PC-3 (cell line): ENCODE results near the gene CEP104. TPM values are rescaled to one million over a fixed set of nuclear protein-coding genes. Genes with fewer than 3 reads are reported as not detected.

Experiments
- ATAC-seq: fragments of 200-7000 bp; cut with Tn5 transposase; 2 replicates; pipeline ENCODE4 v1.9.1; 2020; ENCODE audit warnings: mild to moderate bottlenecking, moderate library complexity
- BruUV-seq: library from RNA; stranded (reverse); fragments of 400-500 nt; replicated peaks from 2 replicates; lab custom pipeline; 2021; lab: Mats Ljungman, UMichigan
- CTCF ChIA-PET: fragments of 300-600 bp; sonication (Branson Sonifier 250); formaldehyde crosslinking; loops from one replicate; lab custom pipeline; 2022; ENCODE audit warnings: antibody characterized with exemption; lab: Charles Lee
- POLR2A ChIA-PET: fragments of 300-600 bp; sonication (Branson Sonifier 250); formaldehyde crosslinking; loops from one replicate; lab custom pipeline; 2022; ENCODE audit warnings: antibody characterized with exemption; ENCODE audit not compliant: unreplicated experiment; lab: Charles Lee
- DNase-seq: peaks from one replicate; pipeline ENCODE4 v3.0.0-alpha.2; 2015
- H2AFZ ChIP-seq: fragments of 300-600 bp; sonication (generic); 2 replicates; pipeline ENCODE4 v1.6.0; 2016; ENCODE audit warnings: antibody characterized with exemption, low read length
- H3F3A ChIP-seq: fragments of 300-600 bp; sonication (generic); one replicate; pipeline ENCODE4 v1.6.0; 2017; ENCODE audit warnings: antibody characterized with exemption, low read length, control low read depth, mild to moderate bottlenecking; ENCODE audit not compliant: unreplicated experiment
- H3K27ac ChIP-seq: fragments of 300-600 bp; sonication (generic); 2 replicates; pipeline ENCODE4 v1.5.1; 2016; ENCODE audit warnings: mild to moderate bottlenecking, low read length
- H3K27me3 ChIP-seq: fragments of 300-600 bp; sonication (generic); 2 replicates; pipeline ENCODE4 v1.6.1; 2016; ENCODE audit warnings: low read length, mixed read lengths
- H3K36me3 ChIP-seq: fragments of 300-600 bp; sonication (generic); 2 replicates; pipeline ENCODE4 v1.6.1; 2016; ENCODE audit warnings: low read depth, mixed run types, low read length, mixed read lengths
- H3K4me1 ChIP-seq: fragments of 300-600 bp; sonication (generic); 2 replicates; pipeline ENCODE4 v1.5.1; 2016; ENCODE audit warnings: low read length; ENCODE audit not compliant: insufficient read depth
- H3K4me2 ChIP-seq: fragments of 300-600 bp; sonication (generic); 2 replicates; pipeline ENCODE4 v1.6.0; 2016; ENCODE audit warnings: low read length
- H3K4me3 ChIP-seq: fragments of 300-600 bp; sonication (generic); 2 replicates; pipeline ENCODE4 v1.5.1; 2016; ENCODE audit warnings: mild to moderate bottlenecking, low read length, mixed read lengths
- H3K79me2 ChIP-seq: fragments of 300-600 bp; sonication (generic); 2 replicates; pipeline ENCODE4 v1.6.1; 2017; ENCODE audit warnings: low read length, mixed read lengths
- H3K9ac ChIP-seq: fragments of 300-600 bp; sonication (generic); 2 replicates; pipeline ENCODE4 v1.6.0; 2016; ENCODE audit warnings: mild to moderate bottlenecking, low read length
- H3K9me2 ChIP-seq: fragments of 300-600 bp; sonication (generic); replicated peaks from 2 replicates; pipeline ENCODE4 v1.6.1; 2016; ENCODE audit warnings: mixed run types, low read length, mixed read lengths
- H3K9me3 ChIP-seq: fragments of 300-600 bp; sonication (generic); 2 replicates; pipeline ENCODE4 v1.6.1; 2016; ENCODE audit warnings: low read length, mixed read lengths
- H4K20me1 ChIP-seq: fragments of 300-600 bp; sonication (generic); 2 replicates; pipeline ENCODE4 v1.6.1; 2016; ENCODE audit warnings: low read length, mixed read lengths
- EZH2 ChIP-seq: fragments of 300-600 bp; sonication (generic); IDR thresholded peaks from one replicate; pipeline ENCODE4 v1.6.1; 2017; ENCODE audit warnings: antibody characterized with exemption, mild to moderate bottlenecking, low read length; ENCODE audit not compliant: unreplicated experiment
- EZH2phosphoT487 ChIP-seq: fragments of 300-600 bp; sonication (generic); IDR thresholded peaks from 2 replicates; pipeline ENCODE4 v1.6.1; 2018; ENCODE audit warnings: mild to moderate bottlenecking, antibody characterized with exemption, low read length, borderline replicate concordance
- intact Hi-C: fragments of 100-400 bp; cut with micrococcal nuclease; formaldehyde crosslinking; loops from 2 replicates; pipeline ENCODE4 v1.9.0; 2023
- total RNA-seq: library from RNA; depleted of rRNA; stranded (reverse); fragments of >200 nt; gene quantifications from 2 replicates; pipeline ENCODE4 v1.2.3, GENCODE V29; 2014
- TF ChIP-seq, protein P1 (sequence below): fragments of 300-600 bp; sonication (generic); conservative IDR thresholded peaks from 2 replicates; pipeline ENCODE4 v1.5.1; 2017; ENCODE audit warnings: antibody characterized with exemption, low read depth, mild to moderate bottlenecking, low read length

CEP104 gene
- total RNA-seq, 1 experiment from 2014 or later: 64.1 TPM

DNA sequence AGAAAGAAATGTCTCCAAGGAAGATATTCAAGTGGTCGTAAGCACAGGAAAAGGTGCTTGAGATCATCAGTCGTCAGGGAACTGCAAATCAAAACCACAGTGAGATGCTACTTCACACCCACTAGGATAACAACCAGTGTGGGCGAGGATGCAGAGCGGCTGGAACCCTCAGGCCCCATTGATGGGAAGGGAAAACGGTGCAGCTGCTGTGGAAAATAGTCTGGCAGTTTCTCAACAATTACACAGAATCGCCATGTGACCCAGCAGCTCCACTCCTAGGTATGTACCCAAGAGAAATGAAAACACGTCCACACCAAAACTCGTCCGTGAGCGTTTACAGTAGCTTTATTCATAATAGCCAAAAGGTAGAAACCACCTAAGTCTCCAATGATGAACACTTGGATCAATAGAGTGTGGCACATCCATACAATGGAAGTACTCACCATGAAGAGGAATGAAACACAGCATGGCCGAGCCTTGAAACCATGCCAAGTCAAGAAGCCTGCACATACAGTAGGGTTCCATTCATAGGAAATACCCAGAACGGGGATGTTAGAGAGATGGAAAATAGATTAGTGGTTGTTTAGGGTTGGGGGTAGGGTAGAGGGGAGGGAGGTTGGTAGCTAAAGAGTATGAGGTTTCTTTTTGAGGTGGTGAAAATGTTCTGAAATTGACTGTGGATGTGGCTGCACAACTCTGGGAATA lies 6.4 kb upstream of the CEP104 start:
- intact Hi-C loops: no loop called here
- Histone ChIP-seq H4K20me1 (no peaks in the 10 kb centered on the region), H3K9me2 (no peaks in the 10 kb centered on the region), H3K4me3 (no peak overlapping the region), H3K9me3 (no peaks in the 10 kb centered on the region), H3K27ac (no peak overlapping the region), H2AFZ (no peak overlapping the region), H3K4me1 (peaks cover 16% of the 10 kb centered on the region), H3K36me3 (peaks cover 20% of the 10 kb centered on the region), H3K79me2 (peaks cover 29% of the 10 kb centered on the region), H3F3A (no peaks in the 10 kb centered on the region), H3K4me2 (no peak overlapping the region), H3K9ac (no peak overlapping the region), H3K27me3 (no peaks in the 10 kb centered on the region)
- no peak for ATAC-seq
- no TSS peak for BruUV-seq
- CTCF ChIA-PET: no interaction called here
- DNase-seq: no peak
- TF ChIP-seq EZH2 (no peak), EZH2phosphoT487 (no peak)
- TF ChIP-seq, protein P1, sequence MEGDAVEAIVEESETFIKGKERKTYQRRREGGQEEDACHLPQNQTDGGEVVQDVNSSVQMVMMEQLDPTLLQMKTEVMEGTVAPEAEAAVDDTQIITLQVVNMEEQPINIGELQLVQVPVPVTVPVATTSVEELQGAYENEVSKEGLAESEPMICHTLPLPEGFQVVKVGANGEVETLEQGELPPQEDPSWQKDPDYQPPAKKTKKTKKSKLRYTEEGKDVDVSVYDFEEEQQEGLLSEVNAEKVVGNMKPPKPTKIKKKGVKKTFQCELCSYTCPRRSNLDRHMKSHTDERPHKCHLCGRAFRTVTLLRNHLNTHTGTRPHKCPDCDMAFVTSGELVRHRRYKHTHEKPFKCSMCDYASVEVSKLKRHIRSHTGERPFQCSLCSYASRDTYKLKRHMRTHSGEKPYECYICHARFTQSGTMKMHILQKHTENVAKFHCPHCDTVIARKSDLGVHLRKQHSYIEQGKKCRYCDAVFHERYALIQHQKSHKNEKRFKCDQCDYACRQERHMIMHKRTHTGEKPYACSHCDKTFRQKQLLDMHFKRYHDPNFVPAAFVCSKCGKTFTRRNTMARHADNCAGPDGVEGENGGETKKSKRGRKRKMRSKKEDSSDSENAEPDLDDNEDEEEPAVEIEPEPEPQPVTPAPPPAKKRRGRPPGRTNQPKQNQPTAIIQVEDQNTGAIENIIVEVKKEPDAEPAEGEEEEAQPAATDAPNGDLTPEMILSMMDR: no peak
- POLR2A ChIA-PET: no interaction called here

DNA sequence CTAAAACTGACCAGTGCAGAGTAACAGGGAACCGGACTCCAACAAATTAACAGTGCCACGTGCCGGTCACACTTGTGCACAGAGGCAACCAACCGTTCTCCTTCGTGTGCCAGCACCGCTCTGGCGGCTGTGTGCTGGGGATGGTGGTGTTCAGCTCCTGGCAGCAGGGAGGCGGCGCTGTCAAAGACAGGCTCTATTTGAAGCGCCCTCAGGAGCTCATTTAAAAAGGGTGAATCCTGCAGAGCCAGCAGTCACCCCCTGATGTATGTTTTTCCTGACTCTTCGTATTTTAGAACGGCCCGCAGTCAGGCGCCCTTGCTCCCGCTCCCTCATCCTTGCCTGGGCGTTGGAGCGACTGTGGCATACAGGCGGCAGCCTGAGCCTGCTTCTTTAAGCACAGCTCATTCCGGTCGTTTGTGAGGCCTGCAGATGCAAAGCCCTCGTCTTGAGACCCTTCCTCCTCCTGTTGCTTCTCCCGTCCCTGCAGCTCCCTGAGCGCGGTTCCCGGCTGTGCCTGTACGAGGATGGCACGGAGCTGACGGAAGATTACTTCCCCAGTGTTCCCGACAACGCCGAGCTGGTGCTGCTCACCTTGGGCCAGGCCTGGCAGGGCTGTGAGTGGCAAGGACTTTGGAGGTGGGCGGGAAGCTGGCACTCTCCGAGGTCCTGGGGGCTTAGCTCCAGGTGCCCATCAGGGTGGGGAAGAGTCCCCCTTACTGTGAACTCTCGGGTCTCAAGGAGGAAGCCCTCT lies 1.4 kb upstream of the CEP104 start:
- no TSS peak for BruUV-seq
- ATAC-seq: peak; percentile 9
- intact Hi-C loops: no loop called here
- Histone ChIP-seq H3K9me2 (no peaks in the 10 kb centered on the region), H2AFZ (peak overlapping the region; percentile 93), H3K9me3 (no peaks in the 10 kb centered on the region), H4K20me1 (0 out of 2 replicates have a peak, but pooled peaks cover 10% of the 10 kb centered on the region), H3K4me2 (peak overlapping the region; percentile 98), H3K9ac (peak overlapping the region; percentile 67), H3K79me2 (peaks cover 70% of the 10 kb centered on the region), H3K27ac (no peak overlapping the region), H3K27me3 (no peaks in the 10 kb centered on the region), H3K4me1 (peaks cover 18% of the 10 kb centered on the region), H3K36me3 (peaks cover 7% of the 10 kb centered on the region; the same call in 1 of the 2 replicates), H3K4me3 (peak overlapping the region; percentile 83), H3F3A (no peaks in the 10 kb centered on the region)
- ChIA-PET POLR2A (no interaction called here), CTCF (no interaction called here)
- peak; percentile 51 for DNase-seq
- TF ChIP-seq, protein P1: peak; percentile 50
- TF ChIP-seq EZH2phosphoT487 (no peak), EZH2 (no peak)
